NCI-H2107 treated with DMSO at 0.1 percent for 48 hours (cell line): ENCODE data around the gene TRIM47.

ENCODE experiments used
- DNase-seq: peaks from one replicate; lab custom pipeline; 2025; ENCODE audit not compliant: unreplicated experiment; lab: John Stamatoyannopoulos, UW

The TRIM47 gene

GRCh38 chr17:75878174-75878998, at the start of gene TRIM47:
TRIM47 (minus strand) TSS chr17:75878581; CDS start chr17:75878548, 33 bp downstream.
- DNase-seq, result no peak

DNA sequence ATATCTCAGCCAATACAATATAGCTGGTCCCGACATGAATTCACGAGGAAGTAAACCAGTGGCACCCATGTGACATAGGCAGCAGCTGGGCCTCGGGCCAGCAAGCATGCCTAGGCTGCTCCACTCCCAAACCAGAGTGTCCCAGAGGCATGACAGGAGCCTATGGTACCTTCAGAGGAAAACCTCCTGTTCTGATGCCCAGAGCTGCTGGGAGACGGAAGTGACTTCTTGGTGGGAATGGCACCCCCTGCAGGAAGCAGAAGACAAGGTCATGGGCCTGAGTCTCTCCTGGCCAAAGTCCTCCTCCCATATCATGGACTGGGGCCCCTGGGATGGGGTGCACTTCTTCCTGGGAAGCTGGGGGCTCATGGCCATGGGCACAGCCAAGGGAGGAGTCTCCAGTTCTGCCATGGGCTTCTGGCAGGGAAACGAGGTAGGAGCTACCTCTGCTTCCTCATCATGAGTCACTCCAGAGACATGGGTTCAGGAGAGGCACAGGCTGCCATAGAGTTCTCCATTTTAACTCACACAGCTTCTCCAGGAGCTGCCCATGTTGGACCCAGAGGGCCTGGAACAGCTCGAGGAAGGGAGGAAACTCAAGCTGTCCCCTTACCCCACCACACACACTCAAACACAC, 49.0 kb upstream of the TRIM47 start:
- DNase-seq, result no peak

GRCh38 chr17:75926456-75926855, 48.1 kb upstream of the TRIM47 start:
- no peak for DNase-seq

GRCh38 chr17:75925912-75926311, 47.5 kb upstream of the TRIM47 start:
- no peak for DNase-seq

GRCh38 chr17:75925103-75925502, 46.7 kb upstream of the TRIM47 start:
- no peak for DNase-seq

- no peak for DNase-seq
Measured at GRCh38 chr17:75922963-75923874, 44.8 kb upstream of the TRIM47 start.

DNA sequence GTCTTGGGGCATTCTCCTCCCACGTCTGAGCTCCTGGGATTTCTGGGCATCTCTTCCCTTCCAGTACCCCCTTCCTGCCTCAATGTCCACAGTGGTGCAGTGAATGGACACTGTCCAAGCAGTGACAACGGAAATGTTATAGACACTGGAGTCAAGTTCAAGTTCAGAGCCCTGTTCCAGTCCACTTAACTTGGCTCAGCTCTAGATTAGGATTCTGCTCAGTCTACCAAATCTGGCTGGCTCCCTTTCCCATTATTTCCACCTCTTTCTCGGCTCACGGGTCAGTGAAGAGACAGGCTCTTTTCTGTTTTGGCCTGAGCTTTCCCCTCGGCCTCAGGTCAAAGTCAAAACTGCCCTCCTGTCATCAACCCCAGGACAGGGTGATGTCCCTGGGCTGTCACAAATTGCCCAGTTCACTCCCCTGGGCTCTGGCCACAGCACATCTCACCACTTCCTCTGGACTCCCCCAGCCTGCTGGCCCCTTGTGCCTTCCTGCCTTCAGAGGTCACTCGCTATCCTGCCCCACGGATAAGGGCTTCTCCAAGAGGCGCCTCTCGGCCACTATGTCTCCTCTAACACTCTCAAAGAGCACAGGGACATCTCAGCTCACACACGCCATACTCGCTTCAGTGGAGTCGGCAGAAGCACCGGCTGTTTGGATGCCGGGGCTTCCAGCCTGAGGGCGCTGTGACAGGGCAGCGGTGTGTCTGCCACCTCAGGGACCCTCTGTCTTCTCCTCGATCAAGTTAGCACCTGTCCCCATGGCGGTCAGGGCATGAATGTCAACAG, 44.0 kb upstream of the TRIM47 start:
- DNase-seq, result no peak

GRCh38 chr17:75921596-75921995, 43.2 kb upstream of the TRIM47 start:
- no peak for DNase-seq

- DNase-seq, result peak; percentile 23
Measured at GRCh38 chr17:75920045-75920560, 41.7 kb upstream of the TRIM47 start.

DNA sequence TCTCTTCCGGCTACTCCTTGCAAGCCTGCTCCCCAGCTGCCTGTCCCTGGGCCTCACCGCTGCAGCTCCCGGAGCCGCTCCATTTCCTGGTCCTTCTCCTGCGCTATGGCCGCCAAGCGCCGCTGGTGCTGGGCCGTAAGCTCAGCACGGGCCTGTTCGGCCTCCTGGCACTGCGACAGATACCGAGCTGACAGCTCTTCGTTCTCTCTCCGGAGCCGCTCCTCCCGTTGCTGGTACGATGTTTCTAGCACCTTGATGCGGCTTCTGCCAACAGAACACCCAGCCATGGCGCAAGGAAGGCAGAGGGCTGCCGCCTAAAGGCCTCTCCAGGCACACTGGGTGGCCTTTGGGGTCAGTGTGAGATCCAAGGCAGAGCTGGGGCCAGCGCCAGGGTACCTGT, 41.2 kb upstream of the TRIM47 start:
- no peak for DNase-seq

DNA sequence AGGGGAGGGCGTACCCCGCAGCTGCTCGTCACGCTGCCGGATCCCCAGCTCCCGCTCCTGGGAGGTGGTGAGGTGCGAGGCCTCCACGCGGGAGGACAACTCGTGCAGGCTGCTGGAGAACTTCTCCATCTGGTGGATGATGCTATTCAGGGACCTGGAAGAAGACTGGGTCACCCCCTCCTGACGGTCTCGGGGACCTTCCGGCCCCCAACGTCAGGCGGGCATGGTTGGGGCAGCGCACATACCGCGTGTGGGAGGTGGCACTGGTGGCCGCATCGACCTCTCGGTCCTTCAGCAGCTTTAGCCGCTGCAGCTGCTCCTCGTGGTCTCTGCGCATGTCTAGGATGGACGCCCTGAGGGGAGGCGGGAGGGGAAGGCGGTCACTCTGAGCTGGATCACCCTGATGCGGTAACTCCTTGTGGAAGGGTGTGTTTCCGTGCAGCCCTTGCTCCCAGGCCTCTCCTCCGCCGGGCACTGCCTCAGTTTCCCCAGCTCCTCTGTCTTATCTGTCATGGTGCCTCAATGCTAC, 39.6 kb upstream of the TRIM47 start:
- no peak for DNase-seq

- no peak for DNase-seq
Measured at GRCh38 chr17:75917141-75917916, 38.9 kb upstream of the TRIM47 start.

GRCh38 chr17:75915268-75915667, 36.9 kb upstream of the TRIM47 start:
- DNase-seq, result no peak

- no peak for DNase-seq
Measured at GRCh38 chr17:75914643-75915267, 36.4 kb upstream of the TRIM47 start.

- no peak for DNase-seq
Measured at GRCh38 chr17:75913537-75914210, 35.3 kb upstream of the TRIM47 start.

- peak; percentile 42 for DNase-seq
Measured at GRCh38 chr17:75910699-75911098, 32.3 kb upstream of the TRIM47 start.

GRCh38 chr17:75909812-75910274, 31.5 kb upstream of the TRIM47 start:
- peak; percentile 80 for DNase-seq
